GM19397 (cell line): ENCODE results near the gene MCHR1.

ENCODE experiments used
- ATAC-seq: cut with Tn5 transposase; IDR thresholded peaks from one replicate; pipeline ENCODE4 v1.9.1; 2021; ENCODE audit warnings: mild to moderate bottlenecking, moderate library complexity; ENCODE audit not compliant: unreplicated experiment

MCHR1 gene

GRCh38 chr22:40679249-40679963 lies at the start of gene MCHR1:
MCHR1 (plus strand) TSS chr22:40679484; CDS start chr22:40679653, 169 bp downstream.
- ATAC-seq: no peak

- ATAC-seq: no peak
Measured at GRCh38 chr22:40631925-40632324, 47.4 kb upstream of the MCHR1 start.

- ATAC-seq: no peak
Measured at GRCh38 chr22:40633036-40633435, 46.2 kb upstream of the MCHR1 start.

- no peak for ATAC-seq
Measured at GRCh38 chr22:40634119-40634903, 45.0 kb upstream of the MCHR1 start.

GRCh38 chr22:40635043-40635939 lies 44.0 kb upstream of the MCHR1 start:
- ATAC-seq: no peak

- ATAC-seq: peak; percentile 22
Measured at GRCh38 chr22:40635940-40636379, 43.3 kb upstream of the MCHR1 start.

- peak; percentile 91 for ATAC-seq
Measured at GRCh38 chr22:40636380-40637182, 42.7 kb upstream of the MCHR1 start, which contains the start of gene MRTFA. MRTFA (minus strand) TSS chr22:40636719.

- no peak for ATAC-seq
Measured at GRCh38 chr22:40637183-40638150, 41.8 kb upstream of the MCHR1 start.

GRCh38 chr22:40638261-40638660 lies 41.0 kb upstream of the MCHR1 start:
- no peak for ATAC-seq

GRCh38 chr22:40641269-40641668 lies 38.0 kb upstream of the MCHR1 start:
- no peak for ATAC-seq

- no peak for ATAC-seq
Measured at GRCh38 chr22:40642316-40642715, 37.0 kb upstream of the MCHR1 start.

GRCh38 chr22:40645579-40646197 lies 33.6 kb upstream of the MCHR1 start:
- ATAC-seq: no peak

- no peak for ATAC-seq
Measured at GRCh38 chr22:40648386-40648785, 30.9 kb upstream of the MCHR1 start.

- no peak for ATAC-seq
Measured at GRCh38 chr22:40651057-40651456, 28.2 kb upstream of the MCHR1 start.

- ATAC-seq: no peak
Measured at GRCh38 chr22:40651563-40652501, 27.5 kb upstream of the MCHR1 start.

GRCh38 chr22:40653361-40653760 lies 25.9 kb upstream of the MCHR1 start:
- ATAC-seq: no peak

GRCh38 chr22:40654522-40655167 lies 24.6 kb upstream of the MCHR1 start:
- ATAC-seq: no peak
